Measurements from ENCODE around the gene CPNE2.

CPNE2 gene

GRCh38 chr16:57123974-57124674 lies 31.7 kb downstream of the CPNE2 start:
- no peak for DNase-seq (ENCODE audit: low read depth in 2 of 2)

- no peak for DNase-seq (ENCODE audit: low read depth in 2 of 2)
Observed at GRCh38 chr16:57125376-57125775, 33.0 kb downstream of the CPNE2 start.

GRCh38 chr16:57125969-57126368 lies 33.6 kb downstream of the CPNE2 start:
- no peak for DNase-seq (ENCODE audit: low read depth in 2 of 2)

GRCh38 chr16:57126411-57126810 lies 34.0 kb downstream of the CPNE2 start:
- no peak for DNase-seq (ENCODE audit: low read depth in 2 of 2)

GRCh38 chr16:57127037-57127763 lies 34.8 kb downstream of the CPNE2 start:
- no peak for DNase-seq (ENCODE audit: low read depth in 2 of 2)

GRCh38 chr16:57127836-57128235 lies 35.5 kb downstream of the CPNE2 start:
- DNase-seq (ENCODE audit: low read depth in 2 of 2): no peak

GRCh38 chr16:57128771-57129389 lies 36.5 kb downstream of the CPNE2 start:
- DNase-seq (ENCODE audit: low read depth in 2 of 2): peak; percentile 27 to 56

GRCh38 chr16:57130950-57131321 lies 38.6 kb downstream of the CPNE2 start:
- DNase-seq (ENCODE audit: low read depth in 2 of 2): no peak

- no peak for DNase-seq (ENCODE audit: low read depth in 2 of 2)
Observed at GRCh38 chr16:57131351-57131970, 39.1 kb downstream of the CPNE2 start.

GRCh38 chr16:57132470-57132869 lies 40.1 kb downstream of the CPNE2 start:
- DNase-seq (ENCODE audit: low read depth in 2 of 2): no peak

GRCh38 chr16:57133031-57133430 lies 40.6 kb downstream of the CPNE2 start:
- no peak for DNase-seq (ENCODE audit: low read depth in 2 of 2)

GRCh38 chr16:57133886-57134285 lies 41.5 kb downstream of the CPNE2 start:
- DNase-seq (ENCODE audit: low read depth in 2 of 2): no peak

GRCh38 chr16:57134982-57135381 lies 42.6 kb downstream of the CPNE2 start:
- DNase-seq (ENCODE audit: low read depth in 2 of 2): no peak

- no peak for DNase-seq (ENCODE audit: low read depth in 2 of 2)
Observed at GRCh38 chr16:57137043-57137442, 44.7 kb downstream of the CPNE2 start.

GRCh38 chr16:57137566-57138273 lies 45.3 kb downstream of the CPNE2 start:
- DNase-seq (ENCODE audit: low read depth in 2 of 2): no peak

- no peak for DNase-seq (ENCODE audit: low read depth in 2 of 2)
Observed at GRCh38 chr16:57138281-57138935, 46.0 kb downstream of the CPNE2 start.

- DNase-seq (ENCODE audit: low read depth in 2 of 2): no peak
Observed at GRCh38 chr16:57140931-57141668, 48.7 kb downstream of the CPNE2 start.

GRCh38 chr16:57141822-57142631 lies 49.6 kb downstream of the CPNE2 start:
- DNase-seq (ENCODE audit: low read depth in 2 of 2): no peak

GRCh38 chr16:57143149-57143921 lies 51.0 kb downstream of the CPNE2 start:
- no peak for DNase-seq (ENCODE audit: low read depth in 2 of 2)
